GM10847 (cell line): ENCODE measurements around the gene PHF12.
A peak's percentile ranks its signal among the peaks of the same experiment; 100 is the strongest.

Experiments
- POLR2A ChIP-seq: IDR thresholded peaks from 2 replicates; pipeline ENCODE4 v1.6.1; 2011; ENCODE audit not compliant: insufficient read length; ENCODE audit errors: extremely low read depth

Gene PHF12

GRCh38 chr17:28896884-28897768 lies 54.2 kb downstream of the PHF12 start, which contains the start of gene FLOT2:
Gene FLOT2 (minus strand): TSS chr17:28897733. CDS start chr17:28897574, 159 bp downstream.
- TF ChIP-seq POLR2A = peak; percentile 37

DNA sequence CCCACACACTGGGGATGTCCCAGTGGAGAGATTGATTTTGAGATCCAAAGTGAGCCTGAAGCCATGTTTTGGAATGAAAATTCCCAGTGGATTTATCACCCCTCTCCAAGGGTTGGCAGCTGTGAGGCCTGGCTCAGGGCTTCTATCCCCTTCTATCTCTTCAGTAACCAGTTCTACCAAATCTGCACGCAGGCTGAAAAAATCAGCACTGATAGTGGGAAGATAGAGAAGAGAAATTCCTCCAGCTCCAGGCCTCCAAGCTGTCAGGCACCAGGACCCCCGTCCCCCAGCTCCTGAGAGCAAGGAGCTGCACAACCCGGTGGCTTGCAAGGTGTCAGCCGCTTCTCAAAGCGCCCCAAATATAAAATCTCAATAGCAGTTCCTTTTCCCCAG lies 54.8 kb downstream of the PHF12 start:
- TF ChIP-seq POLR2A = no peak

DNA sequence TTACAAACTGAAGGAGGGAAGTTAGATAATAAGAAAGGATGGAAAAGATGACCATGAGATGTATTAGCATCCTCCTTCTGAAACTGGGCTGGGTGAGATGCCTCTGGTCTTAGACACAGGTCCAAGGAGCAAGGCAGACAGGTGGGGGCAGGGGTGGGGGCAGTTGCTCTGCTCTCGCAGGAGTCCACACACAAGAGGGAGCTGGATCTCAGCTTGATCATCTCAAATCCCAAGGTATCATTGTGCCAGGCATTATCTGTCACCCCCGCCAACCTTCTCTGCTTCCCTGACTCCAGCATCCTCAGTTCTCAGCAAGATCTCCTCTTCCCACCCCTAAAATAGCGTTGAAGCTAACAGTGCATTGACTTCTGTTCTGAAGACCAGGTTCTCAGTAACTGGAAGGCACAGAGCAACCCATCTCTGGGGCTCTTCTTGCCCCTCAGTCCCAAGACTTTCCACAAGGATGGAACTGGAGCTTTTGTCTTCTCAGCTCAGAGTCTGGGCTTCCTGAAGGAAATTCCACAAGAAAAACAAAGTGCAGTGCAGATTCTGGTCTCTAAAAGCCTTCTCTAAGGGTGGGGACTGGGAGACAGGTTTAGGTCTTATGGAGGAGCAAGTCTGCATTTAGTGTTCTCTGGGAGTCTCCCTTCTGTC lies 55.4 kb downstream of the PHF12 start:
- no peak for TF ChIP-seq POLR2A

DNA sequence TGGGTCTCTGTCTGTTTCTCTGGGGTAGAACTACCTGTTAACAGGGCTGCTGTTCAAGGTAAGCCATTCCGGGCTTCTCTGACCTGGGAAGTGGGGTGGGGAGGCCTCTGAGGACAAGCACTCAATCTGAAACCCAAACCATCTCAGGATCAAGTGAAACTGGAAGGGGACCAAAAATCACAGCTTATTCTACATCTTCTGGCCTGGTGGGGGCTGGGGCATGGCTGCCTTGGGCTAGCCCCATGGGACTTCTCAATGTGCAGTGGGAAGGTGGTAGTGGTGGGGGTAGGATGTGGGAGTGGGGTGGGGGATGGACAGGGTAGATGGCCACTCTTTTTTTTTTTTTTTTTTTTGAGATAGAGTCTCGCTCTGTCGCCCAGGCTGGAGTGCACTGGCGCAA lies 59.3 kb downstream of the PHF12 start:
- no peak for TF ChIP-seq POLR2A

DNA sequence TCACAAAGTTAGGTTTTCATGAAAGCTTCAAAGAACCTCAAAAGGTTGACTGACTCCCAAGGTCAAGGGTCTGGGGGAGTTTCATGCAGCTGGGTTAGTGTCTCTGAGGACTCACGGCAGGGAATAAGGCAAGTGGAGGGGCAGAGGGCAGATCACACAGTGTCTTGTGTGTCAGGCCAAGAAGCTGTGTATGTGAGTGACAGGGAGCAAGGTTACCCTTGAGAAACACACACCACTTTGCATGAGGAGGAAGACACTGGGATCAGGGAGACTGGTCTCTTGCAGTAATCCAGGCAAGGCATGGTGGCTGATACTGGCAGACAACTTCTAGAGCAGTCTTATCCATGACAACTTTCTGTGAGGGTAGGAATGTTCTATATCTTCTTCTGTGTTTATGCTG lies 60.1 kb downstream of the PHF12 start:
- TF ChIP-seq POLR2A = no peak

GRCh38 chr17:28889996-28890395 lies 61.3 kb downstream of the PHF12 start:
- TF ChIP-seq POLR2A = no peak

DNA sequence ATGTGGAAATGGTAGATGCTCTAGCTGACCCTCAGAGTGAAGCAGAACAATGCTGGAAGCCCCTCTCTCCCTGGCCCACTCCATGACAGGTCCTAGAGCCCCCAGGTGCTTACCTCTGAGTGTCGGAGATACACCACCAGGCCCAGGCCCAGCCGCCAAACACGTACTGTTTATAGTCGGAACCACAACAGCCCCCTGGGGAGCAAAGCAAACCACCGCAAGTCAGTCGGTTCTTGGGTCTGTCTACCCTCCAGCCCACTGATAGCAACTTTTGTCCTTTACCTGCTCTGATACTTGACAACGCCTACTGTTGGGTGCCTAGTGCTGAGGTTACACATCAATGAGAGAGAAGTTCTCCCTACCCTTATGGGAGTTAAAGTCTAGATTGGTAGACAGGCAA lies 62.5 kb downstream of the PHF12 start:
- TF ChIP-seq POLR2A = no peak

DNA sequence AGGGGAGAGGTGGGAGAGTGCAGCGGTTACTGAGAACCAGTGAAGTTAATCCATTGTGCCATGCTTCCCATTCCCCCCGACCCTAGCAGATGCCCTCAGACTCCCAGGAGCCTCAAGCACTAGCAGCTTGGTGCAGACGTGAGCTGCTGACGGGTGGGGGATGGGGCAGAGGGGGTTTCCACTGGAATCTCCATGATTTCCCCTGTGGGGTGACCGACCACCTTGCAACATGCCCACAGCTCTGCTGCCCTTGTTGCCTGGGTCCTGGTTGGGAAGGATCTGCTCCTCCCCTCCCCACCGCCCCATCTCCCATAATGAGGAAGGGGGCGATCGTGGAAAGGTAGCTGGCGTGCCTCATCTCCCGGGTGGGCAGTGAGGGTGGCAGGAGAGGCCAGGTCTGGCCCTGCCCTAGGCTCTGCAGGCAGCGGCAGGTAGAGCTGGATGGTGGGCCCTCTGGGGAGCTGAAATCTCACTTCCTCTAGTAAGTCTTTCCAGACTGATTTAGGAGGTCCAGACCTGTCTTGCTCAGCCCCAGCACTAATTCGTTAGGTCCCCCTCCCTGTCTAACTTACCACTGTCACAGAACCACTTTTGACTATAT lies 63.3 kb downstream of the PHF12 start:
- TF ChIP-seq POLR2A = no peak

DNA sequence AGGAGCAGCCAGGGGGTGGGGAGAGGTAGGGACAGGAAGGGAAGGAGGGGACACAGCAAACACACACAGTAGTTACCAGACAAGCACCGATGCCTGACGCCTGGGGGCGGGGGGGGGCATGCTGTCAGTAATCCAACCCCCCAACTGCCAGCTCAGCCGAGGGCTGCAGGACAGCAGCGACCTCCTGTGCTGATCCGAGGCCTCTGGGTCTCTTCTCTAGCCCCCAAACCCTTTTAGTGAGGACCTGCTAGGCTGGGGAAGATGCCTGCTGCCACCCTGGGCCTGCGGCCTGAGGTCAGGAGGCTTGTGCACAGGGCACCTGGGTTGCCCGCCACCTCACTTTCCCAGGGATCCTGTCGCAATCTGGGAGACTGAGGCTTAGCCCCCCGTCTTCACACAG lies 65.4 kb downstream of the PHF12 start:
- no peak for TF ChIP-seq POLR2A

DNA sequence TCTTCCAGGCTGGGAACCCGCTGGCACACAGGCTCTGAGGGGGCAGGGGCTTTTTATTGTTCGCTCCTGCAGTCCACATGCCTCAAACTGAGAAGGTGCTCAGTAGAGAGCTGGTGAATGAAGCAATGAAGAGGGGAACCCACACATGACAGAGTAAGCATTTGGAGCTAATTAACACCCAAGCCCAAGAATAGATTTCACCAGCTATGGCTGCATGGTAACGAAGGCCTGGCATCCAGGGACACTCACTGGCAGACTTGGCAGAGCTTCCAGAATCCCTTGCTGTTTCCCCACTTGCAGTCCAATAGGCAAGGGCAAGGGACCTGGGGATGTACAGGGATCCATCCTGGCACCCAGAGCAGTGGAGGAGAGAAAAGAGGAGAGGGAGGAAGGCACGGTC lies 66.0 kb downstream of the PHF12 start:
- TF ChIP-seq POLR2A = no peak

- no peak for TF ChIP-seq POLR2A
Observed at GRCh38 chr17:28883967-28884702, 67.2 kb downstream of the PHF12 start.

DNA sequence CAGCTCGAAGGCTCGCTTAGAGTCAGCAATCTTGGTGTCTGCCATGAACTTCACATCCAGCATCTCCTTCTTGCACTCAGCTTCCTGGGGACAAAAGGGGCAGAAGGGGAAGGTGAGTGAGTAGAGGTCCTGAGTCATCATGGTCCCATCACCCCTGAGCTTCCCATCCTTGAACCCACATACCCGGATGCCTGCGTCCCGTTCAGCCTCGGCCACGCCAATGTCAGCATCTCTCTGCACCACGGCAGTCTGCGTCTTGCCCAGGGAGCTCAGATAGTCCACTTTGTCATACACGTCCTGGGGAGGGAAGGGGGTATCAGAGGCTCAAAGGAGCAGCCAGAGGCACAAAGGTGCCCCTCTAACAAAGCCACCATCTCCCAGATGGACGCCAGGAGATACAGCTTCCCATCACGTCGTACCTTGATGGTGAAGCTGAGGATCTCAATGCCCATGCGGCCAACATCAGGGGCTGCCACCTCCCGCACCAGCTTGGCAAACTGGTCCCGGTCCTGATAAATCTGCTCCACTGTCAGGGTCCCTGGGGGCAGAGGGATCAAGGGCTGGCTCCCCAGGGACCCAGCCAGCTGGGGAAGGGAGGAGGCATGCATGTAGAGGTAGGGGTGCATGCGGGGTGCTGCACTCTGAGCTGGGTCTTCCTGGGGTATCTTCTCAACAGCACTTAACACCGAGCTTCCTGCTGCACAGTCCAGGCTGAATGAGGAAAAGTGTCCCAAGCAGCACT lies 69.0 kb downstream of the PHF12 start:
- TF ChIP-seq POLR2A = no peak

GRCh38 chr17:28881533-28882056 lies 69.7 kb downstream of the PHF12 start:
- no peak for TF ChIP-seq POLR2A

- no peak for TF ChIP-seq POLR2A
Observed at GRCh38 chr17:28880572-28880945, 70.8 kb downstream of the PHF12 start.
